ENCODE measurements around the gene TPSG1.

The TPSG1 gene

DNA sequence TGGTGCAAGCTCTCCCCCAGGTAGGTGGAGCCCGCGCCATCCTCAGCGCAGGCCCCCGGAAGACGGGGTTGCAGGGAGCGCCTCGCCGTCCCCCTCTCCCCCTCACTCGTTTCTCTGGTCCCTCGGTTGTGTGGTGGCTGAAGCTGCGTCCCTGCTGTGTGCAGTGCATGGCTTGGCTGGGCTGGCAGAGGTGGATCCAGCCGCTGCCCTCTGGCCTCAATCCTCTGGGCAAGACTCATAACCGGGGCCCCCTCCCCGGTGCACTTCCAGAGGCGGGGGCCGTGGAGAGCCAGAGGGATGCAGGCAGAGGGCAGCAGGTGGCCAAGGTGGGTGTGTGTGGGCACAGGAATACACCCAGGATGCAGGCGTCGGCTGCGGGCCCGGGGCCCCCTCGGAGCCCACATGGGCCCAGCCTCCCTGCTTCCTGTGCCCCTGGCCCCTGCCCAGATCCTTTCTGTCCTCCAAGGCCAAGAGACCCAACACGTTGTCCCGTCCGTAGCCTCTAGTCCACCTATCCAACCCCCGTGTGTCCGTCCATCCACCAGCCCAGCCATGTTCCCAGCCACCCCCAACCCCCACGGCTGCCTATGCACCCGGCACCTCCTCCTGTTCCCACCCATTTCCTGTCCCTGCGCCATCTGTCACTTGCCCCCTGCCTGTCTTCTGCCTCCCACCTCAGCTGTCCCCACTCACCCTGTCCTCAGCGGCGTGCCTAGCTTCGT lies 9.3 kb downstream of the TPSG1 start:
- TF ChIP-seq, protein P1, sequence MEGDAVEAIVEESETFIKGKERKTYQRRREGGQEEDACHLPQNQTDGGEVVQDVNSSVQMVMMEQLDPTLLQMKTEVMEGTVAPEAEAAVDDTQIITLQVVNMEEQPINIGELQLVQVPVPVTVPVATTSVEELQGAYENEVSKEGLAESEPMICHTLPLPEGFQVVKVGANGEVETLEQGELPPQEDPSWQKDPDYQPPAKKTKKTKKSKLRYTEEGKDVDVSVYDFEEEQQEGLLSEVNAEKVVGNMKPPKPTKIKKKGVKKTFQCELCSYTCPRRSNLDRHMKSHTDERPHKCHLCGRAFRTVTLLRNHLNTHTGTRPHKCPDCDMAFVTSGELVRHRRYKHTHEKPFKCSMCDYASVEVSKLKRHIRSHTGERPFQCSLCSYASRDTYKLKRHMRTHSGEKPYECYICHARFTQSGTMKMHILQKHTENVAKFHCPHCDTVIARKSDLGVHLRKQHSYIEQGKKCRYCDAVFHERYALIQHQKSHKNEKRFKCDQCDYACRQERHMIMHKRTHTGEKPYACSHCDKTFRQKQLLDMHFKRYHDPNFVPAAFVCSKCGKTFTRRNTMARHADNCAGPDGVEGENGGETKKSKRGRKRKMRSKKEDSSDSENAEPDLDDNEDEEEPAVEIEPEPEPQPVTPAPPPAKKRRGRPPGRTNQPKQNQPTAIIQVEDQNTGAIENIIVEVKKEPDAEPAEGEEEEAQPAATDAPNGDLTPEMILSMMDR (IDR thresholded peaks at IDR 0.05; ENCODE audit: control insufficient read depth, insufficient read depth, low read depth, low read length, missing control alignments), result no peak
- DNase-seq (ENCODE audit: low read depth), result no peak
- no peak overlapping the region for H3K4me3 ChIP-seq (ENCODE audit: control insufficient read depth, low read depth, low read length)

DNA sequence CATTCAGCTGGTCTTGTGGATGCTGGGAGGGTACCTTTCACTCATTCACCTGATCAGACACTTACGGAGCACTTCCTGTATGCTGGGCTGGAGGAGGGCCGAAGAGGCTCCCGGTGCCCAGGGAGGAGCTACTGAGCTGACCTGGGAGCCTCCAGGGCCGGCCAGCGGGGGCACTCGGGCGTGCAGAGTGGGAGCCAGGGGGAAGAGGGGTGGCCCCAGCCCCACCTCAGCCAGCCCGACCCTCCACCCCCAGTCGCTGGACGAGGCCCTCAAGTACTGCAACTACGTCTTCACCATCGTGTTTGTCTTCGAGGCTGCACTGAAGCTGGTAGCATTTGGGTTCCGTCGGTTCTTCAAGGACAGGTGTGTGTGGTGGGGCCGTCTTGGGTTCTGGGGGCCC lies 10.3 kb downstream of the TPSG1 start:
- TF ChIP-seq, protein P1 (IDR thresholded peaks at IDR 0.05; ENCODE audit: control insufficient read depth, insufficient read depth, low read depth, low read length, missing control alignments), result no peak
- no peak for DNase-seq (ENCODE audit: low read depth)
- no peak overlapping the region for H3K4me3 ChIP-seq (ENCODE audit: control insufficient read depth, low read depth, low read length)

DNA sequence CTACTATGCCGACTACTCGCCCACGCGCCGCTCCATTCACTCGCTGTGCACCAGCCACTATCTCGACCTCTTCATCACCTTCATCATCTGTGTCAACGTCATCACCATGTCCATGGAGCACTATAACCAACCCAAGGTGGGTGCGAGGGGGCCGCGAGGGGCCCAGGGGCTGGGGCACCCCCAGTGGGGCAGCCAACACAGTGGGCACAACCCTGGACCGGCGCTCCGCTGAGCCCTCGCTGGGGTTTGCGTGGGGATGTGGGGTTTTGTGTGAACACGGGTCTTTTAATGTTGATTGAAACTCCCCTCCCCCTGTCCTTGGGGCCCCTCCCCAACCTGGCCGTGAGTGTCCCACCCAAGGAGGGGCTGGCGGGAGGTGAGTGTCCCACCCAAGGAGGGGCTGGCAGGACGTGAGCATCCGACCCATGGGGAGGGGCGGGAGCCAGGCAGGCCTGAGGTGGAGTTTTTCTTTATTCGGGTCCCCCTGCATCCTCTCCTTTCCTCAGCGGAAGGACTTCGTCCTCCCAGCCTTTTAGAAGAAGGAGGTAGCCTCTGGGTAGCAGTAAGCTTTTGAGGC lies 11.2 kb downstream of the TPSG1 start:
- TF ChIP-seq, protein P1 (IDR thresholded peaks at IDR 0.05; ENCODE audit: control insufficient read depth, insufficient read depth, low read depth, low read length, missing control alignments), result no peak
- H3K4me3 ChIP-seq (ENCODE audit: control insufficient read depth, low read depth, low read length), result no peak overlapping the region
- DNase-seq (ENCODE audit: low read depth), result no peak

DNA sequence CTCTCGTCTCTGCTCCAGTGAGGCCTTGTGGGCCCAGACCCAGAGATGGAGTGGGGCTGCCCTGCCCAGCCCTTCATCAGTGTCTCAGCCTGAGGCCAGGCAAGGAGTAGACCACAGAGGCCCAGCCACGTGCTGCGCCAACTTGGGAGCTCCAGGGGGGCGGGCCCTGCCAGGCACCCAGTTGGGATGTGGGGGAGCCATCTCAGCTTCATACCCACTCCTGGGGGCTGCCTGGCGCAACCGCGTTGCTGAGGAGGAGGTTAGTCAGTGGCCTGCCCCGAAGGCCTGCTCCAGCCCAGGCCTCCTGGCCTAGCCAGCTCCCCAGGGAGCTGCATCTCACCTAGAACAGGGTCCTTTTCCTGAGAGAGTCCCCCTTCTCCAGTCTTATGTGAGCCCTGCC lies 11.8 kb downstream of the TPSG1 start:
- no peak overlapping the region for H3K4me3 ChIP-seq (ENCODE audit: control insufficient read depth, low read depth, low read length)
- TF ChIP-seq, protein P1 (IDR thresholded peaks at IDR 0.05; ENCODE audit: control insufficient read depth, insufficient read depth, low read depth, low read length, missing control alignments), result no peak
- DNase-seq (ENCODE audit: low read depth), result no peak

DNA sequence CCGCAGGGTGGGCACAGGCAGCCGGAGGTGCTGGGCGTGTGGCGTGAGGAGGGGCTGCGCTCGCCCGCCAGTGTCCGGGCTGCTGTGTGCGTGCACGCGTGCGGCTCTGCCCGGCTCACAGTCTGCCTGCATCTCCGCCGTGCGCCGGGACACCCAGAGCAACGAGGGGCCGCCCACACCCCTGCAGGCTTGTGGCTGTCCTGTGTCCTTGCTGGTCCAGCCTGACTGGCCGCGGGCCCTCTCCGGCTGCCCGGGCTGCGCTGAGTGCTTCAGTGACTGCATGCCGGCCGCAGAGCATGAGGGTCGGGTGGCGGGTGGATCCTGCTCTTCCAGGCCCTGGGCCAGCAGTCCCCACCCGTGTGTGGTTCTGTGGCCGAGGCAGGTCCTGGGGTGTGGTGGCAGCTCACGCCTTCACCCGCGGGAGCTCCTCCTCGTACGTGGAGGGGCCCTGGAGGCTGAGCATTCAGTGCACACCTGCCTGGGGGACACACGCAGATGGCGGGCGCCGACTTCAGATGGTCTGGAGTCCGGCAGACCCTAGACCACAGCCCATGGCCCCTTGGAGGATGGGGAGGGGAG lies 12.4 kb downstream of the TPSG1 start:
- TF ChIP-seq, protein P1 (IDR thresholded peaks at IDR 0.05; ENCODE audit: control insufficient read depth, insufficient read depth, low read depth, low read length, missing control alignments), result no peak
- DNase-seq (ENCODE audit: low read depth), result no peak
- H3K4me3 ChIP-seq (ENCODE audit: control insufficient read depth, low read depth, low read length), result no peak overlapping the region

DNA sequence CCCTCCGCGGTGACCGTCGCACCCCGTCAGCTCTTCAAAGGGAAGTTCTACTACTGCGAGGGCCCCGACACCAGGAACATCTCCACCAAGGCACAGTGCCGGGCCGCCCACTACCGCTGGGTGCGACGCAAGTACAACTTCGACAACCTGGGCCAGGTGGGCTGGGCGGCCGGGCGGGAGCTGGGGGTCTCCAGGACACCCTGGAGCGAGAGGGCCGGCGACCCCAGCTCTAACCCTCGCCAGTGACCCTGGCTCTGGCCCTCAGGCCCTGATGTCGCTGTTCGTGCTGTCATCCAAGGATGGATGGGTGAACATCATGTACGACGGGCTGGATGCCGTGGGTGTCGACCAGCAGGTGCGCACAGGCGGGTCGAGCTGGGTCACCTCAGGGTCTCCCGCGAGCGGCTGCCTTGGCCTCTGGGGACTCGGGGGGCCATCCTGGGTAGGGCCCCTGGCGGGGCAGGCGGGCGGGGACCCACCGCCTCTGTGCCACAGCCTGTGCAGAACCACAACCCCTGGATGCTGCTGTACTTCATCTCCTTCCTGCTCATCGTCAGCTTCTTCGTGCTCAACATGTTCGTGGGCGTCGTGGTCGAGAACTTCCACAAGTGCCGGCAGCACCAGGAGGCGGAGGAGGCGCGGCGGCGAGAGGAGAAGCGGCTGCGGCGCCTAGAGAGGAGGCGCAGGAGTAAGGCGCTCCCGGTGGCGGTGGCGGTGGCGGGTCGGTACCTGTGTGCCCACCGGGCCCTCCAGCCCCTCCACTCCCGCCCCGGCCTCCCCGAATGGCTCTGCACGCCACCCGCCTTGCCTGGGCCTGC lies 13.4 kb downstream of the TPSG1 start:
- no peak for DNase-seq (ENCODE audit: low read depth)
- H3K4me3 ChIP-seq (ENCODE audit: control insufficient read depth, low read depth, low read length), result no peak overlapping the region
- TF ChIP-seq, protein P1 (IDR thresholded peaks at IDR 0.05; ENCODE audit: control insufficient read depth, insufficient read depth, low read depth, low read length, missing control alignments), result no peak

All from AG09309 (cell line).